Fibroblast of lung (primary cell): ENCODE data around the gene DNM1L.

Experiments
- CTCF ChIP-seq, 2 donors: IDR thresholded peaks in 1 of 2; conservative IDR thresholded peaks in 1 of 2; 1 replicate in 1 of 2; 2 replicates in 1 of 2; pipeline ENCODE4 v1.5.1; 2011 to 2012; ENCODE audit warnings: low read length in 2 of 2, control low read depth in 1 of 2, inconsistent platforms in 1 of 2, low read depth in 1 of 2, mild to moderate bottlenecking in 1 of 2
- EZH2 ChIP-seq: IDR thresholded peaks from 2 replicates; pipeline ENCODE4 v1.5.1; 2012; ENCODE audit warnings: low read length, control low read depth, mild to moderate bottlenecking; ENCODE audit errors: missing control alignments

GRCh38 chr12:32695787-32696186, 16.7 kb downstream of the DNM1L start:
- TF ChIP-seq CTCF (conservative IDR thresholded peaks at IDR 0.05 in 1 of 2, IDR thresholded peaks at IDR 0.05 in 1 of 2; ENCODE audit: low read depth in 1 of 2, low read length in 2 of 2) (no peak), EZH2 (no peak)
